Germinal center (tissue), 1 donor: ENCODE results near the gene SCT.

Experiments
- DNase-seq: peaks from one replicate; pipeline ENCODE4 v3.0.0; 2012; ENCODE audit warnings: mixed read lengths, low spot score

The SCT gene

DNA sequence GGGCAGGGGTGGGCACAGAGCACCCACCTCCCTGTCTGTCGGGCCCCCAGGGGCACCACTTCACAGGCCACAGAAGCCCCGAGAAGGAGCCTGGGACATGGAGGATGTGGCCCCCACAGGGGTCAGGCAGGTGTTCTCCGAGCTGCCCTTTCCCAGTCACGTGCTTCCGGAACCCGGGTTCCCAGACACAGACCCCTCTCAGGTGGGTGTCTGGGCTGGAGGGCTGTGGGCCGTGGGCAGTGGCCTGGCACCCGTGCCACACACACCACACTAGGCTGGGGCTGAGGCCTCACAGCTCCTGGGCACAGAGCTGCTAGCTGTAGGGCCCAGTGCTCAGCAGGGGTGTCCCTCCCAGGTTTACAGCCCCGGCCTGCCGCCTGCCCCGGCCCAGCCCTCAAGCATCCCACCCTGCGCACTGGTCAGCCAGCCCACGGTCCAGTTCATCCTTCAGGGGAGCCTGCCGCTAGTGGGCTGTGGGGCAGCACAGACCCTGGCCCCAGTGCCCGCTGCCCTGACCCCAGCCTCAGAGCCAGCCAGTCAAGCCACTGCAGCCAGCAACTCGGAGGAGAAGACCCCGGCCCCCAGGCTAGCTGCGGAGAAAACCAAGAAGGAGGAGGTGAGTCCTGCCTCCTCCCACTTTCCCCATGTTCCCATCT, 16.7 kb downstream of the SCT start:
- DNase-seq: no peak

DNA sequence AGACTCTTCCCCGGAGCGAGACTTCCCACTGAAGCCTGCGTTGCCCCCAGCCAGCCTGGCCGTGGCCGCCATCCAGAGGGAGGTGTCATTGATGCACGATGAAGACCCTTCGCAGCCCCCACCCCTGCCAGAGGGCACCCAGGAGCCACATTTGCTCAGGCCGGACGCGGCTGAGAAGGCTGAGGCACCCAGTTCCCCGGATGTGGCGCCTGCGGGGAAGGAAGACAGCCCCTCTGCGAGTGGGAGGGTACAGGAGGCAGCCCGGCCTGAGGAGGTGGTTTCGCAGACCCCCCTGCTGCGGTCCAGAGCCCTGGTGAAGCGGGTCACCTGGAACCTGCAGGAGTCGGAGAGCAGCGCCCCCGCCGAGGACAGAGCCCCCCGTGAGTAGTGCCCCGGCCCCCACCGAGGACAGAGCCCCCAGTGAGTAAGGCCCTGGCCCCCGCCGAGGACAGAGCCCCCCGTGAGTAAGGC, 17.6 kb downstream of the SCT start:
- DNase-seq: no peak

DNA sequence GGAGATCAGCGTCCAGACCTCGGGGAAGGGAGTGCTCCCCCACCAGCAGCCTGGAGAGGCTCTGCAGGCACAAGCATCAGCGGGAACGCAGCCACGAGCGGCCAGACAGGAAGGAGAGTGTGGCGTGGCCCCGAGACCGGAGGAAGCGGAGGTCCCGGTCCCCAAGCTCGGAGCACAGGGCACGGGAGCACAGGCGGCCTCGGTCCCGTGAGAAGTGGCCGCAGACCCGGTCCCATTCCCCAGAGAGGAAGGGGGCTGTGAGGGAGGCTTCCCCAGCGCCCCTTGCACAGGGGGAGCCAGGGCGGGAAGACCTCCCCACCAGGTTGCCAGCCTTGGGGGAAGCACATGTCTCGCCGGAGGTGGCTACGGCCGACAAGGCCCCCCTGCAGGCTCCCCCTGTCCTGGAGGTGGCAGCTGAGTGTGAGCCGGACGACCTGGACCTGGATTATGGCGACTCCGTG, 18.2 kb downstream of the SCT start:
- no peak for DNase-seq

DNA sequence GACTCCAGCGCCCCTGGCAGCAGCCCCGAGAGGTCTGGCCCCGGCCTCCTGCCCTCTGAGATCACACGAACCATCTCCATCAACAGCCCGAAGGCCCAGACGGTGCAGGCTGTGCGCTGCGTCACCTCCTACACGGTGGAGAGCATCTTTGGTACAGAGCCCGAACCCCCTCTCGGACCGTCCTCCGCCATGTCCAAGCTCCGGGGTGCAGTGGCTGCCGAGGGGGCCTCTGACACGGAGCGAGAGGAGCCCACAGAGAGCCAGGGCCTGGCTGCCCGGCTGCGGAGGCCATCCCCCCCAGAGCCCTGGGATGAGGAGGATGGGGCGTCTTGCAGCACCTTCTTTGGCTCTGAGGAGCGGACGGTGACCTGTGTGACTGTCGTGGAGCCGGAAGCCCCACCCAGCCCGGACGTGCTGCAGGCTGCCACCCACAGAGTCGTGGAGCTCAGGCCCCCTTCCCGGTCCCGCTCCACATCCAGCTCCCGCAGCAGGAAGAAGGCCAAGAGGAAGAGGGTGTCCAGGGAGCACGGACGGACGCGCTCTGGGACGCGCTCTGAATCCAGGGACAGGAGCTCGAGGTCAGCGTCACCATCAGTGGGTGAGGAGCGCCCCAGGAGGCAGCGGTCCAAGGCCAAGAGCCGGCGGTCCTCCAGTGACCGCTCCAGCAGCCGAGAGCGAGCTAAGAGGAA, 18.9 kb downstream of the SCT start:
- DNase-seq: no peak

DNA sequence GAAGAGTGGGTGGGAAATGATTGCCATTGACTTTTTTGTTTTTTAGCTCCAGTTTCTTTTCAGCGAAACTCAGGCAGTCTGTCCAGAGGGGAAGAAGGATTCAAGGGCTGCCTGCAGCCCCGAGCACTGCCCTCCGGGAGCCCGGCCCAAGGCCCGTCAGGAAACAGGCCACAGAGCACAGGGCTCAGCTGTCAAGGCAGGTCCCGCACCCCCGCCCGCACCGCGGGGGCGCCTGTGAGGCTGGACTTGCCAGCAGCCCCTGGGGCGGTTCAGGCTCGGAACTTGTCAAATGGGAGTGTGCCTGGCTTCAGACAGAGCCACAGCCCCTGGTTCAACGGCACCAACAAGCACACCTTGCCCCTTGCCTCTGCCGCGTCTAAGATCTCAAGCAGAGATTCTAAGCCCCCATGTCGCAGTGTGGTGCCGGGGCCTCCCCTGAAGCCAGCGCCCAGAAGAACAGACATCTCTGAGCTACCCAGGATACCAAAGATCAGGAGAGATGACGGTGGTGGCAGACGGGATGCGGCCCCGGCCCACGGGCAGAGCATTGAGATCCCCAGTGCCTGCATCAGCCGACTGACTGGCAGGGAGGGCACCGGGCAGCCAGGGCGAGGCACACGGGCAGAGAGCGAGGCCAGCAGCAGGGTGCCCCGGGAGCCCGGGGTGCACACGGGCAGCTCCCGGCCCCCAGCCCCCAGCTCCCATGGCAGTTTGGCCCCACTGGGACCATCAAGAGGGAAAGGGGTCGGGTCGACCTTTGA, 19.8 kb downstream of the SCT start:
- DNase-seq: no peak

DNA sequence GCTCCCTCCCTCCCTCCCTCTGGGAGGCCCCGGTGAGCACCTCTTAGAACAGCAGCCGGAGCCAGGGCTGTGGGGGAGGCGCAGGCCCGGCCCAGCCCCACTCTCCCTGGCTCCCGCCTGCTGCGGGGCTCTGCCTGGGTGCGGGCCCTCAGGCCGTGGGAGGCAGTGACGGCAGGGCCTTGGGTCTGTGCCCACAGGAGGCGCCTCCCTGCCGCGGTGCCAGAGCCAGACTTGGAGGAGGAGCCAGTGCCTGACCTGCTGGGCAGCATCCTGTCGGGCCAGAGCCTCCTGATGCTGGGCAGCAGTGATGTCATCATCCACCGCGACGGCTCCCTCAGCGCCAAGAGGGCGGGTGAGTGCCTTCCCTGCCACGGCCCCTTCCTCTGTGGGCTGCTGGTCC, 20.7 kb downstream of the SCT start:
- no peak for DNase-seq

DNA sequence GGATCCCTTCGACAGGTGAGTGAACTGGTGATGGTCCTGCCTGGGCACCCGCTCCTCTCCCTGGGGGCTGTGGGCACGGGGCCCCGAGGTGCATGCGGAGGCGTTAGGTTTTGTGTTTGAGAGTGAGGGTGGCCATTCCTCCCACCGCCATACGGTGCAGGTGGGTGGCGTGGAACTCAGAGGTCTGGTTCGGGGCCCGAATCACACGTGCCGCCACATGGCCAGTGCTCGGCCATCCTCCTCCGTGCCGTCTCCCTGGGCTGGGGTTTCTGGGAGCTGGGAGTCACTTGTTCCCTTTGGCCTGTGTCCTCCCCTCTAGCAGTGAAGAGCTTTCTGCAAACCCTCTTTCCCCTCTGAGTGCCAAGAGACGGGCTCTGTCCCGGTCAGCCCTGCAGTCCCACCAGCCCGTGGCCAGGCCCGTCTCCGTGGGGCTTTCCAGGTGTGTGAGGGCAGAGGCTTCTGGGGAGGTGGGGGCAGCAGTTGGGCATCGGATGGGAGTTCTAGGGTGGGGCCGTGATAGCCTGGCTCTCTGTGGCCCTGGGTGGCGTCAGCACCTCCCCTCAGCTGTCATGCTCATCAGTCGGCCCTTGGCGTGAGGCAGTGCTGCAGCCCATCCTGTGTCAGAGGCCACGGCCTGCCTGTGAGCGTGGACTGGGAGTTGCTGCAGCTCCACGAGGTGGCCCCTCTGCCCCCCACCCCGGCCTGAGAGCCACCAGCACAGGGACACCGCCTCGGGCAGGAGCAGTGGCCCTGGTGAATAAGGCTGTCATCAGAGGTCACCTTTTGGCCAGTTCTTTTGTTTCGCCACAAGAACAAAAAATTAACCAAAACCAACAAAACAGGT, 21.5 kb downstream of the SCT start:
- no peak for DNase-seq

DNA sequence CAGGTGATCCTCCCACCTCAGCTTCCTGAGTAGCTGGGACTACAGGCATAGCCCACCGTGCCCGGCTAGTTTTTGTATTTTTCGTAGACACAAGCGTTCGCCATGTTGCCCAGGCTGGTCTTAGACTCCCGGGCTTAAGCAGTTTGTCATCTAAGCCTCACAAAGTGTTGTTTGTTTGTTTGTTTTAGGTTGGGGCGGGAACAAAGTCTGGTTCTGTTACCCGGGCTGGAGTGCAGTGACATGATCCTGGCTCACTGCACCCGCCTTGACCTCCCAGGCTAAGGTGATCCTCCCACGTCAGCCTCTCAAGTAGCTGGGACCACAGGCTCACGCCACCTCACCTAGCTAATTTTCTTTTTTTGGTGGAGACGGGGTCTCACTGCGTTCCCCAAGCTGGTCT, 23.8 kb downstream of the SCT start:
- no peak for DNase-seq

DNA sequence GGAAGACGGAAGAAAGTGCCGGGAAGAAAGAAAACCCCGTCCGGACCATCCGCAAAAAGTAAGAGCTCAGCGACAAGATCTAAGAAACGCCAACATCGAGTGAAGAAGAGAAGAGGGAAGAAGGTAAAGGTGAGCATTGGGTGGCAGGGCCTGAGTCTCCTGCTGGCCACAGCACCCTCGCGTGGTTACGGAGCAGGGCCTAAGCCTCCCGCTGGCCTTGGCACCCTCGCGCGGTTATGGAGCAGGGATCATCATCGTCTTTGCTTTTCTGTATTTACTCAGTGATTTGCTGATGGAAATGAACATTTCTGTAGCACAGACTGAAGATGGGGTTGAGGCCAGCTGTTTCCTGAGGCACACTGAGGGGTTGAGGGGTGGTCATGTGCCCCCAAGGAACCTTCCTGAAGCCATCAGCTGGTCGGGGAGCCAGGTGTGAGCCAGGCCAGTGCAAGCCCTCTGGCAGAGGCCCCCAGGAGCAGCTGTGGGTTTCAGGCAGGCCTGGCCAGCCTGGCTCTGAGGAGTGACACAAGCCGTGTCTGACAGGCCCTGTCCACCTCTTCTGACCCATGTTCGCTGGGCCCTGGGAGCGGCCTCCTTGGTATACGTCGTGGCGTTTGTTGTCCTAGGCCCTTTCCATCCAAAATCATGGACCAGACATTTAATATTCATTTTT, 25.3 kb downstream of the SCT start:
- no peak for DNase-seq

DNA sequence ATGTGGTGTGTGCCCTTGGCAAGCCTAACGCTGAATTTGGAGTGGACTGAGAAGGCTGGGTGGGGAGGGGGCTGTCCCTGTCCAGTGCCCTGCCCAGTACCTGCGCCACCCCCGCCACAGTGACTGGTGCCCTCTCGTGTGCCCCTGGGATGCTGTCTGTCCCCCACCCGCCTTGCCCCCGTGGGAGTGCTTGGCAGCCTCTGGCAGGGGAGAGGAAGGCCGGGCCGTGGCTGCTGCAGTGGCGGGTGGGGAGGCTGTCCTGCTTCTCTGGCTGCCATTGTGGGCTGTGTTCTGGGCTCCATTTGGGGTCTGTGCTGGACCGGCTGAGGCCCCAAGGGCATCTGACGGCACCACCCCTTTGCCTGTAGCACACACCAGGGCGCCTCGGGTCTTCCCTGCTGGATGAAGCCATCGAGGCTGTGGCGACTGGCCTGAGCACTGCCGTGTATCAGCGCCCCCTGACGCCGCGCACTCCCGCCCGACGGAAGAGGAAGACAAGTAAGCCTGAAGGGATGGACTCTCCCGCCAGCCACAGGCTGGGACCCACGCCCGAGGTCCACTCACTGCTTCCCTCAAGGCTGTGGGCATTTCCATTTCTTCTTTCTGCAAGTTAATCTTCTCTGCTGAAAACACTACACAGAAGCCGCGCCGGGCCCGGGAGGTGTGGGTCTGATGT, 28.8 kb downstream of the SCT start:
- no peak for DNase-seq

DNA sequence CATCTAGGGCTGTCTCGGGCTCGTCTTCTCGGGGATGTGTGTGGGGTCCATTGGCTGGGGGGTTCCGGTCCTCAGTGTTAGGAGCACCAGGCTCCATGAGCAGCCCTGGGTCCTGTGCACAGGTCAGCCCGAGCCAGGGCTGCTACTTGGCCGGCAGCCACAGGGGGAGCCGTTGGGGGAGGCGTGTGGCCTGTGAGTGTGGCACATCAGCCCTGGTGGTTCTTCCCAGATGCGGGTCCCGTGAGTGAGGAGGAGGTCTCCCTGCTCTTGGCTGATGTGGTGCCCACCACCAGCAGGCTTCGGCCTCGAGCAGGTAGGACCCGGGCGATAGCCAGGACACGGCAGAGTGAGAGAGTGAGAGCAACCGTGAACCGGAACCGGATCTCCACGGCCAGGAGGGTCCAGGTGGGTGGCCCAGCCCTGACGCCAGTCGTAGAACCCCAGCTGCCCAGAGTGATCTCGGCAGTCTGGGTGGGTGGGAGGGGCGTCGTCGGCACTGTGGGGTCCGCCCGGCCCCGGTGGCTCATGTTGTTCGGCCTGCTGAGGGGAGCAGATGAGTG, 29.7 kb downstream of the SCT start:
- DNase-seq: no peak

DNA sequence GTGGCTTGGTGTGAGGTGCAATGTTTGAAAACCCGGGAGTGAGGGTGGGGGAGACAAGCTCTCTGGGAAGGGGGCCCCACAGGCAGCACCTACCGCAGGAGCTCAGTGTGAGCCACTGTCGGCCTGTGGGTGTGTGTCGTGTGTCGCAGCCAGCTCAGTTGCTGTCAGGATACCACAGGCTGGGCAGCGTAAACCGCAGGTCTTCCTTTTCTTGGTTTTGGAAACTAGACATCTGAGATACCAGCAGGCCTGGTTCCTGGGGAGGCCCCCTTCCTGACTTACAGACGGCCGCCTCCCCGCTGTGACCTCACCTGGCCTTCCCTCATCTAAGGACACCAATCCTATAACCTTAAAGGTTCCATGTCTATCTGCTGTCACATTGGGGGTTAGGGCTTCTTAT, 30.6 kb downstream of the SCT start:
- no peak for DNase-seq

DNA sequence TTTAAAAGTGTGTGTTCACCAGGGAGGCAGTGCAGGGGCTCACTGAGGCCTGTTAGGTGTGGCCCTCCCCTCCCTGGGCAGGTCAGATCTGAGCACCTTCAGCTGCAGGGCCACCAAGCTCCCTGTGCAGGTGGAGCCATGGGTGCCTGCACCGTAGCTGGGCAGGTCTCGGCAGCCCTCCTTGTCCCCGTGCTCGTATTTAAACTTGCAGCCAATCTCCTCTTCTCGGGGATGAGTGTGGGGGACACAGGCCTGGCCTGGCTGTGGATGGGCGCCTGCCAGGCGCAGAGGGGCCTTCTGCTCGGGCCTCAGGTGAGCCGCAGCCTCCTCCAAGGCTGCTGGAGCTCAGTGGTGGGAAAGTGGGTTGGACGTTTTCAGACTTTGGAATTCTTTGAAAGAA, 31.6 kb downstream of the SCT start:
- no peak for DNase-seq

DNA sequence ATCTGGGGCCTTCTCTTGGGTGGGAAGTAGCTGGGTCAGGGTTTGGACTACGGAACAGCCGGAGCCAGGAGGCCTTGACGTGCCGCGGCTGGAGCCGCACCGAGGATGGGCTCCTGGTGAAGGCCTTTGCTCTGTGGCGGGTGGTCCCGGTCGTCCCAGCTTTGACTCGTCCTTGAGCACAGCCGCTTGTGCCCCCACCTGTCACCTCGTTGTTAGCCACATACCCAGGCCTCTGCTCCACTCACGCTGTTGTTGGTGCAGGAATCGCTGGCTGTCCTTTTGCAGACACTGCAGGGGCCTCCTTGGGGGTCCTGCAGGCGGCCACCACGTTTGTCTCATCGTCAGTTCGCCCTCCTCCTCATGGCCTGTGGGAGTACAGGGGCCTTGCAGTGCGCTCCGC, 33.6 kb downstream of the SCT start:
- DNase-seq: no peak

DNA sequence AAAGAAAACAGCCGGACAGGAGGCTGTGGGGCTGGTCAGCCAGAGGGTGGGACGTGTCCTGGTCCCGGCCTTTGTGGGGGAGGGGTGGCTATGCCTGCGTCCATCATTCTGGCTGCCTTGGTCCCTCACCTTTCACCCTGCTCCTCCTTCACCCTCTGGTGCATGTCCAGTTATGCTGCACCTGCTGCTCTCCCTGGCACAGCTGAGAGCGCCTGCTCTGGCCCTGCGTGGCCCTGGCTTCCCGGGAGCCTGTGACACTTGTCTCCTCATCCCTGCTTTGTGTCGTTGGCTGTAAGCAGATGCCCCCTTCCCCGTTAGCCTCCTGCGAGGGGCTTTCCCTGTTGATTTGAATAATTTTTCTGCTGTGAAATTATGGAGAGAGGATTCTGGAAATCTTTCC, 34.1 kb downstream of the SCT start:
- no peak for DNase-seq

DNA sequence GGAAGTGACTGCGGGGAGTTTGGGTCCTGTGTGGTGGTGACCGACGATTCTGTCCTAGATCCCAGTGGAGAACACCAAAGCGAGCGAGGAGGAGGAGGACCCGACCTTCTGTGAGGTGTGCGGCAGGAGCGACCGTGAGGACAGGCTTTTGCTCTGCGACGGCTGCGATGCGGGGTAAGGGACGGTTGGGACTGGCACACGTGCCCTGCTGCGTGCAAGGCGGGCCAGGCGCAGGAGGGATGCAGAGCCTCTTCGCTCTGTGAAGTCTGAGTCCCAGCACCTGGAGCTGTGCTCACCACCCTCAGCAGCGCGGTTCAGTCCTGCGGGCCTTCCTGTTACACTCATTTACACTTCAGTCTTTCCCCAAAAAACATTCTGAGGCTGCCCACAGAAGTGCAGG, 34.5 kb downstream of the SCT start:
- no peak for DNase-seq

DNA sequence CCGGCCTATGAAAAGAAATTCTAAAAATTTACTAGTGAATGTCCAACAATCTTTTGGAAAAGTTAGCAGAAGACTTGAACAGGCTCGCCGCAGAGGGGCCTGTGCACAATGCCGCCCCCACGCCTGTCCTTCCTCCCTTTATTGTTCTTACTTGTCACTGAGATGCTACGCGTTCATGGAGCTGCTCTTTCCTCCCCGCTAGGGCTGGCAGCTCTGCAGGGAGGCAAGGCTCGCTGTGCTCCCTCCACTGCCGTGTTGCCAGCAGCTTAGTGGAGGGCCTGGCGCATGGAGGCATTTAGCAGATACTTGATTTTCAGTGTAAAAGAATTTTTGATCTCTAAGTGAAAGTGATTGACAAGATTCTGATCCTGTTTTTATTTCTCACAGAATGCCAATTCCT, 36.0 kb downstream of the SCT start:
- no peak for DNase-seq

DNA sequence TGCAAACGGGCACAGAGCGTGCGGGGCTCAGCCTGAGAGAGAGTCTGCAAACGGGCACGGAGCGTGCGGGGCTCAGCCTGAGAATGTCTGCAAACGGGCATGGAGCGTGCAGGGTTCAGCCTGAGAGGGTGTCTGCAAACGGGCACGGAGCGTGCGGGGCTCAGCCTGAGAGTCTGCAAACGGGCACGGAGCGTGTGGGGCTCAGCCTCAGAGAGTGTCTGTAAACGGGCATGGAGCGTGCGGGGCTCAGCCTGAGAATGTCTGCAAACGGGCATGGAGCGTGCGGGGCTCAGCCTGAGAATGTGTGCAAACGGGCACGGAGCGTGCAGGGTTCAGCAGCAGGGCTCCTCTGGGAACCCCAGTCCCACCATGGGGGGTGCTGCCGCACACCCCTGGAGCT, 37.2 kb downstream of the SCT start:
- DNase-seq: no peak

DNA sequence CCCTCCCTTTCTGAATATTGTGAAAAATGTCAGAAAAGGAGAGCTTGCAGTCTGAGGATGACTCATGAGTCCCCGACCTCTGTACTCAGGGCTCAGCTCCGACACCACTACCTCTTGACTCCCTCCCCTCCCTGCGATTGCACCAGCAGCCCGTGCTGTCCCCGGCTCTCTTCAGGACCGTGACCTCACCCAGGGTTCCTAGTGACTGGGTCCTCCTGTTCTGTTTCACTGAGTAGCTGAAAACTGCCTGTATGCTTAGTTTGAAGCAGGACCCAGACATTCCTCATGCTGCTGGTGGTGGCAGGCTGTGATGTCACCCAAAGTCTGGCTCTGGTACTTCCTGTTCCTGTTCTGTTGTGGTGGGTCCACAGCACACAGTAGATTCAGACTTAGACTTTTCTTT, 39.0 kb downstream of the SCT start:
- DNase-seq: no peak

DNA sequence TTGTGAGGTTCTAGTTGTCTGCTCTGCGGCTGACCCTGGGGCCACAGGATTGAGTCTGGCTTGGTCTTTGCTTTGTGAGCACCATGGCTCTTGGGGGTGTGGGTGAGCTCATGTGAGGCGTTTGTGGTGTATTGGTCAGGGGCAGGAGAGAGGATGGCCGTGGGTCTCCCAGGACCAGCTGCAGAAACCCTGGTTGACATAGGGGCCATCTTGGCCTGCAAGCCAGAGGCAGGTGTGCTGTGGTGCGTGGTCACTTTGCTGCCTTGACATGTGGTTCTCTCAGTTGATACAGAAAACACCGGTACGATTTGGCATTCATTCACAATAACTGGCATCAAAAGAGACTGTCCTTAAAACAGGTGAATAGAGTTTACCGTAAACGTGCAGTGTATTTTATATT, 39.4 kb downstream of the SCT start:
- no peak for DNase-seq
